ENCODE data around the gene KCNK13. TPM values are rescaled to one million over a fixed set of nuclear protein-coding genes. Genes with fewer than 3 reads are reported as not detected.

Gene KCNK13
- total RNA-seq, 1 donor from 2014 or later: 0.10 TPM

DNA sequence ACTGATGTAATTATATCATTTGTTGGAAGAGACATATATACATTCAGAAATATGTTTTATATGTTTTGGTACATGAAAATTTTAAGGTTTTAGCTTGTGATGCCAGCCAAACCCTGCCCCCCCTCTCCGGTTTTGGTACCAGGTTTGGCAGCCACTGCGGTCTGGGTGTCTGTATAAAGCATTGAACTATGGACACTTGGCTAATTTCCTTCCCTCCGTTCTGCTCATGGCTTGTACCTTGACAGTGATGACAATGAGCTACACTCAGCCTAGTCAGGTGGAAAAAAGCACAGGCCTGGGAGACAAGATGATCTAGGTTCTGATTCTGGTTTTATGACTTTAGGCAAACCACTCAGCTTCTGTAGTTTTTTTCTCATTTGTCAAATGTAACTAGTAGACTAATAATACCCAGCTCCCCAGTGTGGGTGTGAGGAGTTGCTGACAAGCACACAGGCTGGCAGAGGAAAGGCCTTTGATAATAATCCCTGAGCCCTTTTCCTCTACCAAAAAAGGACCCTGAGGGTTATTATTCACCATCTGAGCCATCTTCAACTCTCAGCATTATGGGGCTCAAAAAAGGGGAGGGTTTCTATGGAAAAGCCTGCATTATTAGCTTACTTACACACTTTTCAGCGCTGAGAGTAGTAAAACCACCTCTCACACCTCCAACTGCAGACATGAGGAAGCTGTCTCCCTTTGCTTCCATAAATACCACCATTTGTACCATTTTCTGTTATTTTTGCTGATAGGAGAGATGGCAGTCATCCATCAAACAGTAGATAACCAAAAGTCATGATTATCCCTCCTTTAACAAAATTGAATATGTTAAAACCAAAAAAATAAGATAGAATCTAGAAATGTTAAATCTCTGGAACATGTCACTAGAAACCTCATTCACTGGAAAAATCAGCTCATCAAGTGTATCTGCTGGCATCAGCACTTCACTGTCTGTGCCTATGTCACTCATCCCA lies 118.3 kb downstream of the KCNK13 start:
- peaks cover 3% of the 10 kb centered on the region for H3K27me3 Mint-ChIP-seq (ENCODE audit: unreplicated experiment)
- H3K9me3 Mint-ChIP-seq (ENCODE audit: unreplicated experiment): peaks cover 3% of the 10 kb centered on the region
- H3K36me3 Mint-ChIP-seq (ENCODE audit: low read depth, unreplicated experiment): no peaks in the 10 kb centered on the region
- TF ChIP-seq, protein P1, sequence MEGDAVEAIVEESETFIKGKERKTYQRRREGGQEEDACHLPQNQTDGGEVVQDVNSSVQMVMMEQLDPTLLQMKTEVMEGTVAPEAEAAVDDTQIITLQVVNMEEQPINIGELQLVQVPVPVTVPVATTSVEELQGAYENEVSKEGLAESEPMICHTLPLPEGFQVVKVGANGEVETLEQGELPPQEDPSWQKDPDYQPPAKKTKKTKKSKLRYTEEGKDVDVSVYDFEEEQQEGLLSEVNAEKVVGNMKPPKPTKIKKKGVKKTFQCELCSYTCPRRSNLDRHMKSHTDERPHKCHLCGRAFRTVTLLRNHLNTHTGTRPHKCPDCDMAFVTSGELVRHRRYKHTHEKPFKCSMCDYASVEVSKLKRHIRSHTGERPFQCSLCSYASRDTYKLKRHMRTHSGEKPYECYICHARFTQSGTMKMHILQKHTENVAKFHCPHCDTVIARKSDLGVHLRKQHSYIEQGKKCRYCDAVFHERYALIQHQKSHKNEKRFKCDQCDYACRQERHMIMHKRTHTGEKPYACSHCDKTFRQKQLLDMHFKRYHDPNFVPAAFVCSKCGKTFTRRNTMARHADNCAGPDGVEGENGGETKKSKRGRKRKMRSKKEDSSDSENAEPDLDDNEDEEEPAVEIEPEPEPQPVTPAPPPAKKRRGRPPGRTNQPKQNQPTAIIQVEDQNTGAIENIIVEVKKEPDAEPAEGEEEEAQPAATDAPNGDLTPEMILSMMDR (IDR thresholded peaks at IDR 0.05; ENCODE audit: unreplicated experiment): no peak
- no peak overlapping the region for H3K27ac Mint-ChIP-seq (ENCODE audit: unreplicated experiment)
- H3K4me1 Mint-ChIP-seq (ENCODE audit: unreplicated experiment): no peaks in the 10 kb centered on the region
- no peak for DNase-seq (ENCODE audit: low spot score)
- H3K4me3 Mint-ChIP-seq (ENCODE audit: unreplicated experiment): no peak overlapping the region

DNA sequence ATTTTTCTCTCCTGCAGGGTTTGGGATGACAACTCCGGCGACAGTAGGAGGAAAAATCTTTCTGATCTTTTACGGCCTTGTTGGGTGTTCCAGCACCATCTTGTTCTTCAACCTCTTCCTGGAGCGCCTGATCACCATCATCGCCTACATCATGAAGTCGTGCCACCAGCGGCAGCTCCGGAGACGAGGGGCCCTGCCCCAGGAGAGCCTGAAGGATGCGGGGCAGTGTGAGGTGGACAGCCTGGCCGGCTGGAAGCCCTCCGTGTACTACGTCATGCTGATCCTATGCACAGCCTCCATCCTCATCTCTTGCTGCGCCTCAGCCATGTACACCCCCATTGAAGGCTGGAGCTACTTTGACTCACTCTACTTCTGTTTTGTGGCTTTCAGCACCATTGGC lies 122.3 kb downstream of the KCNK13 start:
- Mint-ChIP-seq H3K9me3 (ENCODE audit: unreplicated experiment) (peaks cover 3% of the 10 kb centered on the region), H3K4me1 (ENCODE audit: unreplicated experiment) (no peaks in the 10 kb centered on the region), H3K27ac (ENCODE audit: unreplicated experiment) (no peak overlapping the region), H3K4me3 (ENCODE audit: unreplicated experiment) (no peak overlapping the region), H3K36me3 (ENCODE audit: low read depth, unreplicated experiment) (no peaks in the 10 kb centered on the region), H3K27me3 (ENCODE audit: unreplicated experiment) (peaks cover 6% of the 10 kb centered on the region)
- DNase-seq (ENCODE audit: low spot score): no peak
- TF ChIP-seq, protein P1 (IDR thresholded peaks at IDR 0.05; ENCODE audit: unreplicated experiment): no peak

DNA sequence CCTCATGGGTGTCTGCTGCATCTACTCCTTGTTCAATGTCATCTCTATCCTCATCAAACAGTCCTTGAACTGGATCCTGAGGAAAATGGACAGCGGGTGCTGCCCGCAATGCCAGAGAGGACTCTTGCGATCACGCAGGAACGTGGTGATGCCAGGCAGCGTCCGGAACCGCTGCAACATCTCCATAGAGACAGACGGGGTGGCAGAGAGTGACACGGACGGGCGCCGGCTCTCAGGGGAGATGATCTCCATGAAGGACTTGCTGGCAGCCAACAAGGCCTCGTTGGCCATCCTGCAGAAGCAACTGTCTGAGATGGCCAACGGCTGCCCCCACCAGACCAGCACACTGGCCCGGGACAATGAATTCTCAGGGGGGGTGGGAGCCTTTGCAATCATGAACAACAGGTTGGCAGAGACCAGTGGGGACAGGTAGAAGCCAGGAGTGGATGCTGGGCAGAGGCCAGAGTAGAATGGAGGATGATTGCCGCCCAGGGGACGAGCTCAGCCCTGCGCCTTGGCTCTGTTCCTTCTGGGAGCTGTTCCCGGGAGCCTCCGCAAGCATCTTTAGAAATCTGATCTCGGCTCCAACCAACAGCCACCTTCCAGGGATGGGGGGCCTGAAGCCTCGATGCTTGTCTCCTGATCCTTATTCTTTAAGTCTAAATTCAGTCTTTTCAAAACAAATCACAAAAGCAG lies 122.9 kb downstream of the KCNK13 start:
- H3K27me3 Mint-ChIP-seq (ENCODE audit: unreplicated experiment): peaks cover 6% of the 10 kb centered on the region
- no peak for DNase-seq (ENCODE audit: low spot score)
- TF ChIP-seq, protein P1 (IDR thresholded peaks at IDR 0.05; ENCODE audit: unreplicated experiment): no peak
- no peak overlapping the region for H3K27ac Mint-ChIP-seq (ENCODE audit: unreplicated experiment)
- H3K36me3 Mint-ChIP-seq (ENCODE audit: low read depth, unreplicated experiment): no peaks in the 10 kb centered on the region
- no peak overlapping the region for H3K4me3 Mint-ChIP-seq (ENCODE audit: unreplicated experiment)
- H3K4me1 Mint-ChIP-seq (ENCODE audit: unreplicated experiment): no peaks in the 10 kb centered on the region
- peaks cover 3% of the 10 kb centered on the region for H3K9me3 Mint-ChIP-seq (ENCODE audit: unreplicated experiment)

DNA sequence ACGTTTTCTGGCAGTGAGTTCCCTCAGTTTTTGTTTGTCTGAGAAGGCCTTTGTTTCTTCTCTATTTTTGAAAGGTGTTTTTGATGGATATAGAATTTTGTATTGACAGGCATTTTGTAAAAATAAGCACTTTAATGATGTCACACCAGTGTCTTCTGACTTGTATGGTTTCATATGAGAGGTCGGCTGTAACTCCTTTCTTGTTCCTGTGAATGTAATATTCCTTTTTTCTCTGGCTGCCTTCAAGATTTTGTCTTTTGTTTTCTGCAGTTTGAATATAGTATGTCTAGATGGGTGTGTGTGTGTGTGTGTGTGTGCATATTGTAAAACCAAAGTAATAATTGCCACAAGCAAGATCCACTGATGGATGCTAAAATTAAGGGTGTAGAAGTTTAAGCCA lies 126.8 kb downstream of the KCNK13 start:
- DNase-seq (ENCODE audit: low spot score): no peak
- no peak overlapping the region for H3K4me3 Mint-ChIP-seq (ENCODE audit: unreplicated experiment)
- no peaks in the 10 kb centered on the region for H3K9me3 Mint-ChIP-seq (ENCODE audit: unreplicated experiment)
- H3K4me1 Mint-ChIP-seq (ENCODE audit: unreplicated experiment): no peaks in the 10 kb centered on the region
- TF ChIP-seq, protein P1 (IDR thresholded peaks at IDR 0.05; ENCODE audit: unreplicated experiment): no peak
- H3K36me3 Mint-ChIP-seq (ENCODE audit: low read depth, unreplicated experiment): no peaks in the 10 kb centered on the region
- H3K27me3 Mint-ChIP-seq (ENCODE audit: unreplicated experiment): peaks cover 6% of the 10 kb centered on the region
- no peak overlapping the region for H3K27ac Mint-ChIP-seq (ENCODE audit: unreplicated experiment)
